HepG2 (cell line): ENCODE measurements around the gene SPART.
A peak's percentile ranks its signal among the peaks of the same experiment; 100 is the strongest.

Experiments used
- FOXA1 ChIP-seq, 2 experiments: fragments of 450-650 bp in 1 of 2; sonication (generic) in 1 of 2; formaldehyde crosslinking in 1 of 2; IDR thresholded peaks; 2 replicates each; pipeline versions ENCODE4 v1.4.0 to v1.6.1; 2016 to 2020; ENCODE audit warnings: missing genetic modification reagents in 1 of 2
- FOXK2 ChIP-seq: fragments of 450-650 bp; IDR thresholded peaks from 2 replicates; pipeline ENCODE4 v1.6.1; 2016
- NBN ChIP-seq: fragments of 450-650 bp; conservative IDR thresholded peaks from 2 replicates; pipeline ENCODE4 v1.6.1; 2017
- PCBP1 ChIP-seq: fragments of 200-400 bp; formaldehyde crosslinking; IDR thresholded peaks from 2 replicates; pipeline ENCODE4 v1.6.1; 2017; ENCODE audit warnings: mild to moderate bottlenecking, low read depth, low read length, borderline replicate concordance
- PHB2 ChIP-seq: fragments of 450-650 bp; IDR thresholded peaks from 2 replicates; pipeline ENCODE4 v1.6.1; 2018; ENCODE audit not compliant: partially characterized antibody
- RAD21 ChIP-seq: fragments of 450-650 bp; formaldehyde crosslinking; IDR thresholded peaks from 2 replicates; pipeline ENCODE4 v1.5.0; 2020; ENCODE audit warnings: mild to moderate bottlenecking
- ZNF792 ChIP-seq: IDR thresholded peaks from 2 replicates; pipeline ENCODE4 v1.6.1; 2016
- ZSCAN25 ChIP-seq: sonication (generic); formaldehyde crosslinking; IDR thresholded peaks from 2 replicates; pipeline ENCODE4 v1.8.0; 2022; ENCODE audit warnings: mild to moderate bottlenecking, missing genetic modification reagents
- TF ChIP-seq, protein P1 (sequence below): sonication (generic); formaldehyde crosslinking; IDR thresholded peaks from 2 replicates; pipeline ENCODE4 v1.4.0; 2020; ENCODE audit warnings: missing genetic modification reagents
- TF ChIP-seq, protein P2 (sequence below): sonication (generic); formaldehyde crosslinking; IDR thresholded peaks from 2 replicates; pipeline ENCODE4 v1.4.0; 2020; ENCODE audit warnings: missing genetic modification reagents, borderline replicate concordance
- TF ChIP-seq, protein P3 (sequence below): sonication (generic); formaldehyde crosslinking; IDR thresholded peaks from 2 replicates; pipeline ENCODE4 v1.5.0; 2020; ENCODE audit warnings: mild to moderate bottlenecking, missing genetic modification reagents, moderate library complexity
- TF ChIP-seq, protein P4 (sequence below): sonication (generic); formaldehyde crosslinking; IDR thresholded peaks from 2 replicates; pipeline ENCODE4 v1.4.0; 2020; ENCODE audit warnings: low read depth, missing genetic modification reagents
- TF ChIP-seq, protein P5 (sequence below): sonication (generic); formaldehyde crosslinking; IDR thresholded peaks from 2 replicates; pipeline ENCODE4 v1.4.0; 2020; ENCODE audit warnings: missing genetic modification reagents
- TF ChIP-seq, protein P6 (sequence below): sonication (generic); formaldehyde crosslinking; conservative IDR thresholded peaks from 2 replicates; pipeline ENCODE4 v1.5.0; 2020; ENCODE audit warnings: missing genetic modification reagents

DNA sequence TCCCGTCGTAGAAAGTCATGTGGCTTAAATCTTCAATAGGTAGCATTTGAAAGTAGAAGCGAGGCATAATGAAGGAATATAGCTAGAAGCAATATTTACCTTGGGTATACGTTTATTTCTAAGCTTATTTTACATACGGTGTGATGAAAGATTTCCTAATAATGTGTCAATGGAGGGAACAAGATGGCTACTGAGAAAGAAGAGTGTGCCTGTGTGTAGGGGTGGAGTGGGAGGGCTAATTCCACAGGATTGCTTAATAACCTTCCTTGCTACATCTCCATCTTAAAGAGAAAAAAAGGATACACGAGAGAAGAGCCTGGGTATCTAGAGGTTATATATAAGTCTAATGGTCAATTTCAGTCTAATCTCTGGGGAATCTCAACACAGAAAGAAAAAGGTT lies 2.0 kb downstream of the SPART start:
- TF ChIP-seq FOXK2: no peak
- TF ChIP-seq, protein P1, sequence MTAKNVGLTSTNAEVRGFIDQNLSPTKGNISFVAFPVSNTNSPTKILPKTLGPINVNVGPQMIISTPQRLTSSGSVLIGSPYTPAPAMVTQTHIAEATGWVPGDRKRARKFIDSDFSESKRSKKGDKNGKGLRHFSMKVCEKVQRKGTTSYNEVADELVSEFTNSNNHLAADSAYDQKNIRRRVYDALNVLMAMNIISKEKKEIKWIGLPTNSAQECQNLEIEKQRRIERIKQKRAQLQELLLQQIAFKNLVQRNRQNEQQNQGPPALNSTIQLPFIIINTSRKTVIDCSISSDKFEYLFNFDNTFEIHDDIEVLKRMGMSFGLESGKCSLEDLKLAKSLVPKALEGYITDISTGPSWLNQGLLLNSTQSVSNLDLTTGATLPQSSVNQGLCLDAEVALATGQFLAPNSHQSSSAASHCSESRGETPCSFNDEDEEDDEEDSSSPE (CRISPR knock-in tag): no peak
- TF ChIP-seq, protein P2, sequence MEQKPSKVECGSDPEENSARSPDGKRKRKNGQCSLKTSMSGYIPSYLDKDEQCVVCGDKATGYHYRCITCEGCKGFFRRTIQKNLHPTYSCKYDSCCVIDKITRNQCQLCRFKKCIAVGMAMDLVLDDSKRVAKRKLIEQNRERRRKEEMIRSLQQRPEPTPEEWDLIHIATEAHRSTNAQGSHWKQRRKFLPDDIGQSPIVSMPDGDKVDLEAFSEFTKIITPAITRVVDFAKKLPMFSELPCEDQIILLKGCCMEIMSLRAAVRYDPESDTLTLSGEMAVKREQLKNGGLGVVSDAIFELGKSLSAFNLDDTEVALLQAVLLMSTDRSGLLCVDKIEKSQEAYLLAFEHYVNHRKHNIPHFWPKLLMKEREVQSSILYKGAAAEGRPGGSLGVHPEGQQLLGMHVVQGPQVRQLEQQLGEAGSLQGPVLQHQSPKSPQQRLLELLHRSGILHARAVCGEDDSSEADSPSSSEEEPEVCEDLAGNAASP (CRISPR knock-in tag): no peak
- TF ChIP-seq, protein P3, sequence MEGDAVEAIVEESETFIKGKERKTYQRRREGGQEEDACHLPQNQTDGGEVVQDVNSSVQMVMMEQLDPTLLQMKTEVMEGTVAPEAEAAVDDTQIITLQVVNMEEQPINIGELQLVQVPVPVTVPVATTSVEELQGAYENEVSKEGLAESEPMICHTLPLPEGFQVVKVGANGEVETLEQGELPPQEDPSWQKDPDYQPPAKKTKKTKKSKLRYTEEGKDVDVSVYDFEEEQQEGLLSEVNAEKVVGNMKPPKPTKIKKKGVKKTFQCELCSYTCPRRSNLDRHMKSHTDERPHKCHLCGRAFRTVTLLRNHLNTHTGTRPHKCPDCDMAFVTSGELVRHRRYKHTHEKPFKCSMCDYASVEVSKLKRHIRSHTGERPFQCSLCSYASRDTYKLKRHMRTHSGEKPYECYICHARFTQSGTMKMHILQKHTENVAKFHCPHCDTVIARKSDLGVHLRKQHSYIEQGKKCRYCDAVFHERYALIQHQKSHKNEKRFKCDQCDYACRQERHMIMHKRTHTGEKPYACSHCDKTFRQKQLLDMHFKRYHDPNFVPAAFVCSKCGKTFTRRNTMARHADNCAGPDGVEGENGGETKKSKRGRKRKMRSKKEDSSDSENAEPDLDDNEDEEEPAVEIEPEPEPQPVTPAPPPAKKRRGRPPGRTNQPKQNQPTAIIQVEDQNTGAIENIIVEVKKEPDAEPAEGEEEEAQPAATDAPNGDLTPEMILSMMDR (CRISPR knock-in tag): no peak
- TF ChIP-seq ZNF792 (CRISPR knock-in tag): no peak
- TF ChIP-seq RAD21 (CRISPR knock-in tag): no peak
- TF ChIP-seq, protein P4, sequence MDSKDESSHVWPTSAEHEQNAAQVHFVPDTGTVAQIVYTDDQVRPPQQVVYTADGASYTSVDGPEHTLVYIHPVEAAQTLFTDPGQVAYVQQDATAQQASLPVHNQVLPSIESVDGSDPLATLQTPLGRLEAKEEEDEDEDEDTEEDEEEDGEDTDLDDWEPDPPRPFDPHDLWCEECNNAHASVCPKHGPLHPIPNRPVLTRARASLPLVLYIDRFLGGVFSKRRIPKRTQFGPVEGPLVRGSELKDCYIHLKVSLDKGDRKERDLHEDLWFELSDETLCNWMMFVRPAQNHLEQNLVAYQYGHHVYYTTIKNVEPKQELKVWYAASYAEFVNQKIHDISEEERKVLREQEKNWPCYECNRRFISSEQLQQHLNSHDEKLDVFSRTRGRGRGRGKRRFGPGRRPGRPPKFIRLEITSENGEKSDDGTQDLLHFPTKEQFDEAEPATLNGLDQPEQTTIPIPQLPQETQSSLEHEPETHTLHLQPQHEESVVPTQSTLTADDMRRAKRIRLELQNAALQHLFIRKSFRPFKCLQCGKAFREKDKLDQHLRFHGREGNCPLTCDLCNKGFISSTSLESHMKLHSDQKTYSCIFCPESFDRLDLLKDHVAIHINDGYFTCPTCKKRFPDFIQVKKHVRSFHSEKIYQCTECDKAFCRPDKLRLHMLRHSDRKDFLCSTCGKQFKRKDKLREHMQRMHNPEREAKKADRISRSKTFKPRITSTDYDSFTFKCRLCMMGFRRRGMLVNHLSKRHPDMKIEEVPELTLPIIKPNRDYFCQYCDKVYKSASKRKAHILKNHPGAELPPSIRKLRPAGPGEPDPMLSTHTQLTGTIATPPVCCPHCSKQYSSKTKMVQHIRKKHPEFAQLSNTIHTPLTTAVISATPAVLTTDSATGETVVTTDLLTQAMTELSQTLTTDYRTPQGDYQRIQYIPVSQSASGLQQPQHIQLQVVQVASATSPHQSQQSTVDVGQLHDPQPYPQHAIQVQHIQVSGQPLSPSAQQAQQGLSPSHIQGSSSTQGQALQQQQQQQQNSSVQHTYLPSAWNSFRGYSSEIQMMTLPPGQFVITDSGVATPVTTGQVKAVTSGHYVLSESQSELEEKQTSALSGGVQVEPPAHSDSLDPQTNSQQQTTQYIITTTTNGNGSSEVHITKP (CRISPR knock-in tag): no peak
- TF ChIP-seq, protein P5, sequence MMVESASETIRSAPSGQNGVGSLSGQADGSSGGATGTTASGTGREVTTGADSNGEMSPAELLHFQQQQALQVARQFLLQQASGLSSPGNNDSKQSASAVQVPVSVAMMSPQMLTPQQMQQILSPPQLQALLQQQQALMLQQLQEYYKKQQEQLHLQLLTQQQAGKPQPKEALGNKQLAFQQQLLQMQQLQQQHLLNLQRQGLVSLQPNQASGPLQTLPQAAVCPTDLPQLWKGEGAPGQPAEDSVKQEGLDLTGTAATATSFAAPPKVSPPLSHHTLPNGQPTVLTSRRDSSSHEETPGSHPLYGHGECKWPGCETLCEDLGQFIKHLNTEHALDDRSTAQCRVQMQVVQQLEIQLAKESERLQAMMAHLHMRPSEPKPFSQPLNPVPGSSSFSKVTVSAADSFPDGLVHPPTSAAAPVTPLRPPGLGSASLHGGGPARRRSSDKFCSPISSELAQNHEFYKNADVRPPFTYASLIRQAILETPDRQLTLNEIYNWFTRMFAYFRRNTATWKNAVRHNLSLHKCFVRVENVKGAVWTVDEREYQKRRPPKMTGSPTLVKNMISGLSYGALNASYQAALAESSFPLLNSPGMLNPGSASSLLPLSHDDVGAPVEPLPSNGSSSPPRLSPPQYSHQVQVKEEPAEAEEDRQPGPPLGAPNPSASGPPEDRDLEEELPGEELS (CRISPR knock-in tag): no peak
- TF ChIP-seq NBN: no peak
- TF ChIP-seq PHB2: no peak
- TF ChIP-seq FOXA1 (IDR thresholded peaks at IDR 0.05): no peak
- TF ChIP-seq FOXA1 (CRISPR knock-in tag; IDR thresholded peaks at IDR 0.05): no peak
- peak; percentile 95 for TF ChIP-seq ZSCAN25 (CRISPR knock-in tag)
- TF ChIP-seq PCBP1: no peak
- TF ChIP-seq, protein P6, sequence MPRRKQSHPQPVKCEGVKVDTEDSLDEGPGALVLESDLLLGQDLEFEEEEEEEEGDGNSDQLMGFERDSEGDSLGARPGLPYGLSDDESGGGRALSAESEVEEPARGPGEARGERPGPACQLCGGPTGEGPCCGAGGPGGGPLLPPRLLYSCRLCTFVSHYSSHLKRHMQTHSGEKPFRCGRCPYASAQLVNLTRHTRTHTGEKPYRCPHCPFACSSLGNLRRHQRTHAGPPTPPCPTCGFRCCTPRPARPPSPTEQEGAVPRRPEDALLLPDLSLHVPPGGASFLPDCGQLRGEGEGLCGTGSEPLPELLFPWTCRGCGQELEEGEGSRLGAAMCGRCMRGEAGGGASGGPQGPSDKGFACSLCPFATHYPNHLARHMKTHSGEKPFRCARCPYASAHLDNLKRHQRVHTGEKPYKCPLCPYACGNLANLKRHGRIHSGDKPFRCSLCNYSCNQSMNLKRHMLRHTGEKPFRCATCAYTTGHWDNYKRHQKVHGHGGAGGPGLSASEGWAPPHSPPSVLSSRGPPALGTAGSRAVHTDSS: no peak
